GM11168 (cell line): ENCODE data around the gene CYBRD1.
"Not testable (repeated sequence)": the region's sequence is repeated elsewhere in the genome, so short reads cannot be mapped to it uniquely, and the experiment has no call there.

Experiments
- in situ Hi-C: fragments of 300-500 bp; cut with MboI; formaldehyde crosslinking; loops from one replicate; pipeline ENCODE4 v1.12.0; 2022; ENCODE audit warnings: low sequenced_read_pairs; ENCODE audit not compliant: unreplicated experiment

Gene CYBRD1

GRCh38 chr2:171514908-171515582, 7.2 kb upstream of the CYBRD1 start:
- in situ Hi-C loops: no loop called here

GRCh38 chr2:171515672-171516298, 6.5 kb upstream of the CYBRD1 start:
- in situ Hi-C loops: no loop called here

- in situ Hi-C loops: no loop called here
These were observed 5.5 kb upstream of the CYBRD1 start for GRCh38 chr2:171516793-171517192.

GRCh38 chr2:171520471-171520870, 1.8 kb upstream of the CYBRD1 start:
- in situ Hi-C loops: no loop called here

GRCh38 chr2:171521361-171522051, 768 bp upstream of the CYBRD1 start:
- in situ Hi-C loops: no loop called here

GRCh38 chr2:171522788-171523087, 464 bp downstream of the CYBRD1 start:
- in situ Hi-C loops: no loop called here

- in situ Hi-C loops: no loop called here
These were observed 1.1 kb downstream of the CYBRD1 start for GRCh38 chr2:171523088-171524017.

GRCh38 chr2:171524018-171524401, 1.7 kb downstream of the CYBRD1 start:
- in situ Hi-C loops: no loop called here

GRCh38 chr2:171529914-171530313, 7.6 kb downstream of the CYBRD1 start:
- in situ Hi-C loops: no loop called here

- in situ Hi-C loops: no loop called here
These were observed 8.1 kb downstream of the CYBRD1 start for GRCh38 chr2:171530378-171530777.

GRCh38 chr2:171530859-171531258, 8.6 kb downstream of the CYBRD1 start:
- in situ Hi-C loops: not testable (repeated sequence)

GRCh38 chr2:171531291-171531690, 9.0 kb downstream of the CYBRD1 start:
- in situ Hi-C loops: no loop called here

GRCh38 chr2:171531836-171532450, 9.7 kb downstream of the CYBRD1 start:
- in situ Hi-C loops: no loop called here

- in situ Hi-C loops: no loop called here
These were observed 11.1 kb downstream of the CYBRD1 start for GRCh38 chr2:171533331-171533730.

- in situ Hi-C loops: not testable (repeated sequence)
These were observed 13.3 kb downstream of the CYBRD1 start for GRCh38 chr2:171535528-171535927.

GRCh38 chr2:171540437-171540836, 18.2 kb downstream of the CYBRD1 start:
- in situ Hi-C loops: no loop called here

- in situ Hi-C loops: no loop called here
These were observed 19.1 kb downstream of the CYBRD1 start for GRCh38 chr2:171541202-171541887.

- in situ Hi-C loops: no loop called here
These were observed 22.8 kb downstream of the CYBRD1 start for GRCh38 chr2:171545086-171545485.

- in situ Hi-C loops: no loop called here
These were observed 25.0 kb downstream of the CYBRD1 start for GRCh38 chr2:171547256-171547655.

GRCh38 chr2:171547720-171548119, 25.4 kb downstream of the CYBRD1 start:
- in situ Hi-C loops: no loop called here
